Left lung (tissue), 10 donors: Measurements from ENCODE around the gene BBS12. TPM values are rescaled to one million over a fixed set of nuclear protein-coding genes. Genes with fewer than 3 reads are reported as not detected.

ENCODE experiments used
- ATAC-seq: fragments of 200-7000 bp; cut with Tn5 transposase; one replicate; pipeline ENCODE4 v1.9.1; 2020; ENCODE audit warnings: moderate library complexity
- DNase-seq, 4 donors: peaks; one replicate each; pipeline ENCODE4 v3.0.0-alpha.2; 2013 to 2020
- H3K27ac ChIP-seq, 2 donors: fragments of 200-600 bp; sonication (generic) in 1 of 2; one replicate each; pipeline versions ENCODE4 v1.5.0 to v1.8.0; 2020 to 2021
- H3K27me3 ChIP-seq, 2 donors: fragments of 200-600 bp; sonication (generic) in 1 of 2; one replicate each; pipeline versions ENCODE4 v1.5.0 to v1.8.0; 2020 to 2021
- H3K36me3 ChIP-seq, 2 donors: fragments of 200-600 bp; sonication (generic) in 1 of 2; one replicate each; pipeline versions ENCODE4 v1.5.0 to v1.8.0; 2020 to 2021
- H3K4me1 ChIP-seq, 2 donors: fragments of 200-600 bp; one replicate each; pipeline ENCODE4 v1.8.0; 2021
- H3K4me3 ChIP-seq, 2 donors: fragments of 200-600 bp; sonication (generic) in 1 of 2; one replicate each; pipeline versions ENCODE4 v1.5.0 to v1.8.0; 2020 to 2021; ENCODE audit warnings: mild to moderate bottlenecking in 1 of 2
- H3K9me3 ChIP-seq, 2 donors: fragments of 200-600 bp; sonication (generic) in 1 of 2; one replicate each; pipeline versions ENCODE4 v1.5.0 to v1.8.0; 2020 to 2021
- intact Hi-C, 2 donors: fragments of 100-400 bp; cut with DNase I; formaldehyde crosslinking; loops; one replicate each; pipeline versions ENCODE4 v1.11.2 to v1.14.2; 2022
- polyA plus RNA-seq, 6 donors: library from polyadenylated mRNA; unstranded; fragments of 120-200 nt; gene quantifications; one replicate each; pipeline ENCODE4 v1.2.1, GENCODE V29; 2013; ENCODE audit not compliant: insufficient read length in 6 of 6
- total RNA-seq, 2 donors: library from RNA; stranded (reverse); fragmentation: NEBNext Ultra II Directional; extraction: Animal tissue kit (Norgen Biotek cat#: 25700); gene quantifications; one replicate each; pipeline ENCODE4 v1.2.1, GENCODE V29; 2021
- TF ChIP-seq, protein P1 (sequence below), 2 donors: fragments of 200-600 bp; sonication (generic) in 1 of 2; IDR thresholded peaks; one replicate each; pipeline versions ENCODE4 v1.5.0 to v1.8.0; 2021; ENCODE audit warnings: antibody characterized with exemption in 2 of 2
- donor health status: DM: no; HTN: yes; CAD: no.
- donor health status: DM: no; HTN: no; CAD: no.

BBS12 gene
- total and polyA plus RNA-seq, 8 donors: 2.5 to 6.4 (median 5.5) TPM

DNA sequence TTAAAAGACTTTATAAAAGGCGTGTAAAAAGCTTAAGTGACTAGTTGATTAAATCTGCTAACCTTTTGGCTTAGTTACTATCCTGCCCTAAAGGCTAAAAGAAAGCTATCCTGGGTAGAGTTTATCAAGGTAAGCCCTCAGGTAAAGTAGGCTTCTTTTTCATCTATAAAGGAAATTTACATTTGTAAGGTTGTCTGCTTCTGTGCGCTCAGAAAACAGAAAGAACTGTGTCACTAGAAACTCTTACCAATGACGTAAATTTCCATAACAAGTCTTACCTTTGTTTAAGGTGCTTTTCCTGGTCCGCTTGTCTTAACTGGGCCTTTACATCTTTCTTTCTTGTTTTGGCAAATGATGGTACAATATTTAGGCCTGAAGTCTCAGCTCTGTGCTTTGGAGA lies 56.4 kb downstream of the BBS12 start:
- Histone ChIP-seq H3K4me1 (no peaks in the 10 kb centered on the region), H3K9me3 (no peaks in the 10 kb centered on the region), H3K36me3 (no peaks in the 10 kb centered on the region), H3K4me3 (no peak overlapping the region), H3K27ac (no peak overlapping the region), H3K27me3 (no peaks in the 10 kb centered on the region)
- TF ChIP-seq, protein P1, sequence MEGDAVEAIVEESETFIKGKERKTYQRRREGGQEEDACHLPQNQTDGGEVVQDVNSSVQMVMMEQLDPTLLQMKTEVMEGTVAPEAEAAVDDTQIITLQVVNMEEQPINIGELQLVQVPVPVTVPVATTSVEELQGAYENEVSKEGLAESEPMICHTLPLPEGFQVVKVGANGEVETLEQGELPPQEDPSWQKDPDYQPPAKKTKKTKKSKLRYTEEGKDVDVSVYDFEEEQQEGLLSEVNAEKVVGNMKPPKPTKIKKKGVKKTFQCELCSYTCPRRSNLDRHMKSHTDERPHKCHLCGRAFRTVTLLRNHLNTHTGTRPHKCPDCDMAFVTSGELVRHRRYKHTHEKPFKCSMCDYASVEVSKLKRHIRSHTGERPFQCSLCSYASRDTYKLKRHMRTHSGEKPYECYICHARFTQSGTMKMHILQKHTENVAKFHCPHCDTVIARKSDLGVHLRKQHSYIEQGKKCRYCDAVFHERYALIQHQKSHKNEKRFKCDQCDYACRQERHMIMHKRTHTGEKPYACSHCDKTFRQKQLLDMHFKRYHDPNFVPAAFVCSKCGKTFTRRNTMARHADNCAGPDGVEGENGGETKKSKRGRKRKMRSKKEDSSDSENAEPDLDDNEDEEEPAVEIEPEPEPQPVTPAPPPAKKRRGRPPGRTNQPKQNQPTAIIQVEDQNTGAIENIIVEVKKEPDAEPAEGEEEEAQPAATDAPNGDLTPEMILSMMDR (IDR thresholded peaks at IDR 0.05): no peak
- DNase-seq (no peak), ATAC-seq (no peak)
- intact Hi-C loops: no loop called here

DNA sequence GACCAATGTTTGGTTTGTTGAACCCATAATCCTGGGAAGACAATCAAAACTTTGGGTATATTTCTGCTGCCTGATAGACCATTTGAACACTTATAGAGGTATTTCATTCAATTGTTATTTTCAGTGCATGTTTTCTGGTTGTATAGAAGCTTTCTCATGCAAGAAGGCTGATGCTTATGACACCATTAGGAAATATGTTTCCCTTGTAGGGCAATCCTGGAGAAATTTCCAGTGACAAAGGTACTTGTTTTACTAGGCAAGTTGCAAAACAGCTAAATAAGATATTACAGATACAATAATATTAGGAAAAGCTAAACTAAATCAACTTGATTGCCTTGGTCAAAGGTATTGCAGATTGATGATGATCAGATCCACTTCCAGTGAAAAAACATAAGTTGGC lies 61.3 kb downstream of the BBS12 start:
- no peak for ATAC-seq
- Histone ChIP-seq H3K27me3 (no peaks in the 10 kb centered on the region), H3K9me3 (no peaks in the 10 kb centered on the region), H3K36me3 (no peaks in the 10 kb centered on the region), H3K4me3 (no peak overlapping the region), H3K4me1 (no peaks in the 10 kb centered on the region), H3K27ac (no peak overlapping the region)
- DNase-seq: no peak
- intact Hi-C loops: no loop called here
- TF ChIP-seq, protein P1 (IDR thresholded peaks at IDR 0.05): no peak

Other genes starting within 250 kb of the BBS12 start
- gene IL21, start 111.6 kb upstream of the BBS12 start, total RNA-seq: not detected
- not detected for gene IL21, start 111.6 kb upstream of the BBS12 start, polyA plus RNA-seq
- gene FGF2, start 94.1 kb downstream of the BBS12 start, total RNA-seq: 10 to 100 TPM in 1 of 2 donors, 1 to 10 TPM in 1; 6.5 to 14.7 TPM
- gene FGF2, start 94.1 kb downstream of the BBS12 start, polyA plus RNA-seq: 1 to 10 TPM; 6.5 to 8.4 (median 7.2) TPM
- gene NUDT6, start 189.9 kb downstream of the BBS12 start, total RNA-seq: 1 to 10 TPM; 5.1 to 5.5 TPM
- gene NUDT6, start 189.9 kb downstream of the BBS12 start, polyA plus RNA-seq: 10 to 100 TPM; 14.0 to 19.9 (median 15.0) TPM